ENCODE results near the gene UBE2D3. TPM values are rescaled to one million over a fixed set of nuclear protein-coding genes. Genes with fewer than 3 reads are reported as not detected.

UBE2D3 gene
- total RNA-seq, 1 donor from 2014 or later = 432 TPM

- Mint-ChIP-seq H3K4me3 (ENCODE audit: low read depth) (no peak overlapping the region), H3K27me3 (ENCODE audit: low read depth) (no peaks in the 10 kb centered on the region), H3K4me1 (ENCODE audit: low read depth) (peaks cover 64% of the 10 kb centered on the region), H3K27ac (peak overlapping the region; percentile 70), H3K9me3 (no peaks in the 10 kb centered on the region), H3K36me3 (ENCODE audit: low read depth) (peaks cover 80% of the 10 kb centered on the region)
- intact Hi-C loops (cut with micrococcal nuclease) = loop anchor here (1.0 kb wide), 2 partner anchors 10 to 16 kb away; no protein-coding TSS in a partner anchor
- no peak for DNase-seq (ENCODE audit: low spot score)
These were observed 18.2 kb downstream of the UBE2D3 start for GRCh38 chr4:102809190-102809589.

- DNase-seq (ENCODE audit: low spot score) = no peak
- intact Hi-C loops (cut with micrococcal nuclease) = no loop called here
- Mint-ChIP-seq H3K36me3 (ENCODE audit: low read depth) (peaks cover 79% of the 10 kb centered on the region), H3K4me3 (ENCODE audit: low read depth) (no peak overlapping the region), H3K9me3 (no peaks in the 10 kb centered on the region), H3K4me1 (ENCODE audit: low read depth) (peaks cover 59% of the 10 kb centered on the region), H3K27ac (no peak overlapping the region), H3K27me3 (ENCODE audit: low read depth) (no peaks in the 10 kb centered on the region)
These were observed 19.3 kb downstream of the UBE2D3 start for GRCh38 chr4:102808009-102808408.

- intact Hi-C loops (cut with micrococcal nuclease) = no loop called here
- DNase-seq (ENCODE audit: low spot score) = no peak
- Mint-ChIP-seq H3K27ac (no peak overlapping the region), H3K9me3 (no peaks in the 10 kb centered on the region), H3K4me1 (ENCODE audit: low read depth) (peaks cover 59% of the 10 kb centered on the region), H3K36me3 (ENCODE audit: low read depth) (peaks cover 84% of the 10 kb centered on the region), H3K4me3 (ENCODE audit: low read depth) (no peak overlapping the region), H3K27me3 (ENCODE audit: low read depth) (no peaks in the 10 kb centered on the region)
These were observed 20.0 kb downstream of the UBE2D3 start for GRCh38 chr4:102807345-102807744.

GRCh38 chr4:102799816-102800215 lies 27.5 kb downstream of the UBE2D3 start:
- H3K4me1 Mint-ChIP-seq (ENCODE audit: low read depth) = peaks cover 23% of the 10 kb centered on the region
- H3K9me3 Mint-ChIP-seq = no peaks in the 10 kb centered on the region
- no peak for DNase-seq (ENCODE audit: low spot score)
- peaks cover 89% of the 10 kb centered on the region for H3K36me3 Mint-ChIP-seq (ENCODE audit: low read depth)
- H3K27ac Mint-ChIP-seq = no peak overlapping the region
- intact Hi-C loops (cut with micrococcal nuclease) = no loop called here
- no peak overlapping the region for H3K4me3 Mint-ChIP-seq (ENCODE audit: low read depth)
- H3K27me3 Mint-ChIP-seq (ENCODE audit: low read depth) = no peaks in the 10 kb centered on the region

GRCh38 chr4:102794999-102795398 lies 32.4 kb downstream of the UBE2D3 start:
- Mint-ChIP-seq H3K4me3 (ENCODE audit: low read depth) (no peak overlapping the region), H3K36me3 (ENCODE audit: low read depth) (peaks cover 83% of the 10 kb centered on the region), H3K9me3 (peaks cover 3% of the 10 kb centered on the region), H3K27ac (no peak overlapping the region), H3K4me1 (ENCODE audit: low read depth) (peaks cover 20% of the 10 kb centered on the region), H3K27me3 (ENCODE audit: low read depth) (no peaks in the 10 kb centered on the region)
- no peak for DNase-seq (ENCODE audit: low spot score)
- intact Hi-C loops (cut with micrococcal nuclease) = loop anchor here (2.0 kb wide), 1 partner anchor 22 kb away; no protein-coding TSS in a partner anchor

GRCh38 chr4:102792361-102792936 lies 34.9 kb downstream of the UBE2D3 start:
- intact Hi-C loops (cut with micrococcal nuclease) = no loop called here

GRCh38 chr4:102791318-102791835 lies 36.0 kb downstream of the UBE2D3 start:
- Mint-ChIP-seq H3K36me3 (ENCODE audit: low read depth) (peaks cover 59% of the 10 kb centered on the region), H3K27ac (no peak overlapping the region), H3K9me3 (peaks cover 12% of the 10 kb centered on the region), H3K27me3 (ENCODE audit: low read depth) (no peaks in the 10 kb centered on the region), H3K4me3 (ENCODE audit: low read depth) (no peak overlapping the region), H3K4me1 (ENCODE audit: low read depth) (peaks cover 31% of the 10 kb centered on the region)
- intact Hi-C loops (cut with micrococcal nuclease) = no loop called here
- no peak for DNase-seq (ENCODE audit: low spot score)

More at GRCh38 chr4:102792361-102792936, 34.9 kb downstream of the UBE2D3 start:
- Mint-ChIP-seq H3K4me3 (ENCODE audit: low read depth) (no peak overlapping the region), H3K27me3 (ENCODE audit: low read depth) (no peaks in the 10 kb centered on the region), H3K27ac (peak overlapping the region; percentile 2), H3K36me3 (ENCODE audit: low read depth) (peaks cover 68% of the 10 kb centered on the region), H3K4me1 (ENCODE audit: low read depth) (peaks cover 30% of the 10 kb centered on the region), H3K9me3 (peaks cover 11% of the 10 kb centered on the region)
- no peak for DNase-seq (ENCODE audit: low spot score)

GRCh38 chr4:102789317-102789717 lies 38.0 kb downstream of the UBE2D3 start:
- H3K4me3 Mint-ChIP-seq (ENCODE audit: low read depth) = no peak overlapping the region
- H3K27me3 Mint-ChIP-seq (ENCODE audit: low read depth) = no peaks in the 10 kb centered on the region
- peaks cover 12% of the 10 kb centered on the region for H3K9me3 Mint-ChIP-seq
- no peak overlapping the region for H3K27ac Mint-ChIP-seq
- no peak for DNase-seq (ENCODE audit: low spot score)
- H3K4me1 Mint-ChIP-seq (ENCODE audit: low read depth) = peaks cover 26% of the 10 kb centered on the region
- intact Hi-C loops (cut with micrococcal nuclease) = loop anchor here (2.0 kb wide), 1 partner anchor 37 kb away; the partner anchor contains the start of gene UBE2D3
- H3K36me3 Mint-ChIP-seq (ENCODE audit: low read depth) = peaks cover 39% of the 10 kb centered on the region

GRCh38 chr4:102787944-102788343 lies 39.4 kb downstream of the UBE2D3 start:
- Mint-ChIP-seq H3K4me1 (ENCODE audit: low read depth) (peaks cover 24% of the 10 kb centered on the region), H3K9me3 (peaks cover 12% of the 10 kb centered on the region), H3K27me3 (ENCODE audit: low read depth) (no peaks in the 10 kb centered on the region), H3K4me3 (ENCODE audit: low read depth) (no peak overlapping the region), H3K27ac (no peak overlapping the region), H3K36me3 (ENCODE audit: low read depth) (peaks cover 28% of the 10 kb centered on the region)
- DNase-seq (ENCODE audit: low spot score) = no peak
- intact Hi-C loops (cut with micrococcal nuclease) = loop anchor here (2.0 kb wide), 1 partner anchor 39 kb away; the partner anchor contains the start of gene UBE2D3

- Mint-ChIP-seq H3K36me3 (ENCODE audit: low read depth) (peaks cover 21% of the 10 kb centered on the region), H3K27ac (peak overlapping the region; percentile 46), H3K4me1 (ENCODE audit: low read depth) (peaks cover 19% of the 10 kb centered on the region), H3K27me3 (ENCODE audit: low read depth) (no peaks in the 10 kb centered on the region), H3K4me3 (ENCODE audit: low read depth) (no peak overlapping the region), H3K9me3 (peaks cover 12% of the 10 kb centered on the region)
- DNase-seq (ENCODE audit: low spot score) = no peak
- intact Hi-C loops (cut with micrococcal nuclease) = no loop called here
These were observed 40.1 kb downstream of the UBE2D3 start for GRCh38 chr4:102787096-102787881.

- Mint-ChIP-seq H3K27ac (no peak overlapping the region), H3K4me3 (ENCODE audit: low read depth) (no peak overlapping the region), H3K36me3 (ENCODE audit: low read depth) (peaks cover 11% of the 10 kb centered on the region), H3K27me3 (ENCODE audit: low read depth) (no peaks in the 10 kb centered on the region), H3K9me3 (peaks cover 12% of the 10 kb centered on the region), H3K4me1 (ENCODE audit: low read depth) (peaks cover 17% of the 10 kb centered on the region)
- intact Hi-C loops (cut with micrococcal nuclease) = no loop called here
- no peak for DNase-seq (ENCODE audit: low spot score)
These were observed 41.1 kb downstream of the UBE2D3 start for GRCh38 chr4:102786279-102786678.

- H3K4me1 Mint-ChIP-seq (ENCODE audit: low read depth) = peaks cover 4% of the 10 kb centered on the region
- intact Hi-C loops (cut with micrococcal nuclease) = no loop called here
- H3K27ac Mint-ChIP-seq = no peak overlapping the region
- no peak overlapping the region for H3K4me3 Mint-ChIP-seq (ENCODE audit: low read depth)
- H3K27me3 Mint-ChIP-seq (ENCODE audit: low read depth) = peaks cover 2% of the 10 kb centered on the region
- H3K9me3 Mint-ChIP-seq = peaks cover 3% of the 10 kb centered on the region
- no peak for DNase-seq (ENCODE audit: low spot score)
- peaks cover 3% of the 10 kb centered on the region for H3K36me3 Mint-ChIP-seq (ENCODE audit: low read depth)
These were observed 44.3 kb downstream of the UBE2D3 start for GRCh38 chr4:102783006-102783405.

GRCh38 chr4:102781570-102781969 lies 45.8 kb downstream of the UBE2D3 start:
- Mint-ChIP-seq H3K27ac (no peak overlapping the region), H3K4me3 (ENCODE audit: low read depth) (no peak overlapping the region), H3K4me1 (ENCODE audit: low read depth) (peaks cover 3% of the 10 kb centered on the region), H3K36me3 (ENCODE audit: low read depth) (no peaks in the 10 kb centered on the region), H3K27me3 (ENCODE audit: low read depth) (peaks cover 9% of the 10 kb centered on the region), H3K9me3 (no peaks in the 10 kb centered on the region)
- intact Hi-C loops (cut with micrococcal nuclease) = no loop called here
- DNase-seq (ENCODE audit: low spot score) = no peak
